Colonic mucosa (tissue), 4 donors: ENCODE results near the gene TRIM44. TPM values are rescaled to one million over a fixed set of nuclear protein-coding genes. Genes with fewer than 3 reads are reported as not detected.
A peak's percentile ranks its signal among the peaks of the same experiment; 100 is the strongest.

Source experiments
- DNase-seq: peaks from one replicate; pipeline ENCODE4 v3.0.0-alpha.2; 2020
- H3K27ac ChIP-seq: fragments of 200-600 bp; one replicate; pipeline ENCODE4 v1.8.0; 2021
- H3K27me3 ChIP-seq: fragments of 200-600 bp; one replicate; pipeline ENCODE4 v1.8.0; 2021
- H3K36me3 ChIP-seq: fragments of 200-600 bp; one replicate; pipeline ENCODE4 v1.8.0; 2021
- H3K4me1 ChIP-seq: fragments of 200-600 bp; one replicate; pipeline ENCODE4 v1.8.0; 2021; ENCODE audit warnings: mild to moderate bottlenecking
- H3K4me3 ChIP-seq: fragments of 200-600 bp; one replicate; pipeline ENCODE4 v1.8.0; 2021
- H3K9ac ChIP-seq, 2 donors: one replicate each; pipeline ENCODE4 v1.7.0; 2013; ENCODE audit warnings: control low read depth in 2 of 2, low read depth in 2 of 2, low read length in 2 of 2
- H3K9me3 ChIP-seq: fragments of 200-600 bp; one replicate; pipeline ENCODE4 v1.8.0; 2021
- intact Hi-C: fragments of 100-400 bp; cut with DNase I; formaldehyde crosslinking; loops from one replicate; pipeline ENCODE4 v1.14.1; 2022
- total RNA-seq, 2 donors: library from RNA; stranded (reverse); fragmentation: NEBNext Ultra II Directional in 1 of 2; extraction: Animal tissue kit (Norgen Biotek cat#: 25700) in 1 of 2; gene quantifications; one replicate each; pipeline ENCODE4 v1.2.1, GENCODE V29; 2021
- TF ChIP-seq, protein P1 (sequence below): fragments of 200-600 bp; IDR thresholded peaks from one replicate; pipeline ENCODE4 v1.8.0; 2022; ENCODE audit warnings: antibody characterized with exemption, mild to moderate bottlenecking
- donor health status: healthy.
- donor health status: DM: no; HTN: no; CAD: no.
- donor health status: DM: no; HTN: no; CAD: no.

TRIM44 gene
- total RNA-seq, 2 donors from 2014 or later: 38.8 to 47.0 TPM

DNA sequence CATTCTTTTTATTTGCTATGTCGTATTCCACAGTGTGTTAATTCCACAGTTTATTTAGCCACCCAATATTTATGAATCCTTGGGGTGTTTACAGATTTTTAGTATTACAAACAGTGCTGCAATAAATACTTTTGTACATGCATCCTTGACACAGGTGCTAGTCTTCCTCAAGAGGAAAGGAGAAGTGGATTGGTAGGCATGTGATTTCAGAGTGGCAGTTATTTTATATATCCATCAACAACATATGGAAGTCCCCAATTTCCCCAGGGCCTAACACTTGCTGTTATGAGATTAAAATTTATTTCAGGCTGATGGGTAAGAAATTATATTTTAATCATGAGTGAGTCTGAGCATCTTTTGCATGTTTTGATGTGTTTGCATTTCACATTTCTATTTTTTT, 17.9 kb downstream of the TRIM44 start:
- no peak for DNase-seq
- Histone ChIP-seq H3K4me3 (no peak overlapping the region), H3K36me3 (no peaks in the 10 kb centered on the region), H3K4me1 (peaks cover 12% of the 10 kb centered on the region), H3K9me3 (no peaks in the 10 kb centered on the region), H3K27ac (no peak overlapping the region), H3K27me3 (no peaks in the 10 kb centered on the region), H3K9ac (no peak overlapping the region)
- TF ChIP-seq, protein P1, sequence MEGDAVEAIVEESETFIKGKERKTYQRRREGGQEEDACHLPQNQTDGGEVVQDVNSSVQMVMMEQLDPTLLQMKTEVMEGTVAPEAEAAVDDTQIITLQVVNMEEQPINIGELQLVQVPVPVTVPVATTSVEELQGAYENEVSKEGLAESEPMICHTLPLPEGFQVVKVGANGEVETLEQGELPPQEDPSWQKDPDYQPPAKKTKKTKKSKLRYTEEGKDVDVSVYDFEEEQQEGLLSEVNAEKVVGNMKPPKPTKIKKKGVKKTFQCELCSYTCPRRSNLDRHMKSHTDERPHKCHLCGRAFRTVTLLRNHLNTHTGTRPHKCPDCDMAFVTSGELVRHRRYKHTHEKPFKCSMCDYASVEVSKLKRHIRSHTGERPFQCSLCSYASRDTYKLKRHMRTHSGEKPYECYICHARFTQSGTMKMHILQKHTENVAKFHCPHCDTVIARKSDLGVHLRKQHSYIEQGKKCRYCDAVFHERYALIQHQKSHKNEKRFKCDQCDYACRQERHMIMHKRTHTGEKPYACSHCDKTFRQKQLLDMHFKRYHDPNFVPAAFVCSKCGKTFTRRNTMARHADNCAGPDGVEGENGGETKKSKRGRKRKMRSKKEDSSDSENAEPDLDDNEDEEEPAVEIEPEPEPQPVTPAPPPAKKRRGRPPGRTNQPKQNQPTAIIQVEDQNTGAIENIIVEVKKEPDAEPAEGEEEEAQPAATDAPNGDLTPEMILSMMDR: no peak
- intact Hi-C loops: no loop called here

- Histone ChIP-seq H3K4me3 (no peak overlapping the region), H3K27me3 (no peaks in the 10 kb centered on the region), H3K36me3 (no peaks in the 10 kb centered on the region), H3K9me3 (no peaks in the 10 kb centered on the region), H3K9ac (no peak overlapping the region), H3K27ac (no peak overlapping the region), H3K4me1 (peaks cover 12% of the 10 kb centered on the region)
- TF ChIP-seq, protein P1: no peak
- intact Hi-C loops: no loop called here
- no peak for DNase-seq
Observed at GRCh38 chr11:35681163-35681767, 18.7 kb downstream of the TRIM44 start.

DNA sequence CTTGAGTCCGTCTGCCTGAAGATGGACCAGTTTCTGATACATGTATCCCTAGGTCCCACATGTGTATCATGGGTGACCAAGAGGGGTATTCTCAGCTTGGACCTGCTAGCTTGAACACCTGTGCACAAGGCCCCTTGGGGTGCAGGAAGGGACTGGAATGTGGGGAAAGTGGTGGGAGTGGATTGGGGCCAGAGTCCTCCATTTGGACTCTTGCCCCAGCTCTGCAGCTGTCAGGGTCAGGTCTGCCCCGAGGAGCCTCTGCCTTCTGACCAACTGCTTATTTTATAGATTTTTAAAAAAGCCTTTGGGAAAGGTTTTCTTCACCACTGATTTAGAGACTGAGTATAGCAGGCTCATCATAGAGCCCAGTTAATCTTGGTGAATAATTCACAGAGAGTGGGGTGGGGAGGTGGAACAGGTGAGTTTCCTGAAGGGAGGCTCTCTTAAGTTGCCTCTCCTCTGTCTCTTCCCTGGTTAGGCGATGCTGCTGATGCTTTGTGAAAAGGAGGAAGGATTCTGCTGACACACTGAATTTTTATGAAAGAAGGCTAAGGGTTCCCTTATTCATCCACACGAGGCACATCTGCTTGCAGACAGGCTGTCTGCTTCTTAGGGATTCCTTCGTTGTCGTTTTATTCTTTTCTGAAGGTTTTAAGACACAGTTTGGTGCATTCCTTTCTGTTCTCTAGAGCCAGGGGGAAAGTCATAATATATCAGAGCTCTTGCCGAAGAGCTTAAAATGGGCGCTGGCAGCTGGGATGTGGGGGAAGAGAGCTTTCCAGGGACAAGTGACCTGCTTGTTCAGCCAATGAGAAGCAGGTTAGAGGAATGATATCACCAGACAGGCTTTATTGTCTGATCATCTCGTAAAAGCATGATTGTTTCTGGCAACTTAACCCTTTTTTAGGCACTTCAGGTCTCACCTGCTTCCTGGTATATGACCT, 19.9 kb downstream of the TRIM44 start:
- peak overlapping the region; percentile 26 for H3K27ac ChIP-seq
- H3K9me3 ChIP-seq: no peaks in the 10 kb centered on the region
- no peaks in the 10 kb centered on the region for H3K36me3 ChIP-seq
- peaks cover 12% of the 10 kb centered on the region for H3K4me1 ChIP-seq
- DNase-seq: peak; percentile 52
- peak overlapping the region in 1 of 2 donors; percentile 37 for H3K9ac ChIP-seq
- intact Hi-C loops: no loop called here
- TF ChIP-seq, protein P1: no peak
- no peaks in the 10 kb centered on the region for H3K27me3 ChIP-seq
- peak overlapping the region; percentile 18 for H3K4me3 ChIP-seq

DNA sequence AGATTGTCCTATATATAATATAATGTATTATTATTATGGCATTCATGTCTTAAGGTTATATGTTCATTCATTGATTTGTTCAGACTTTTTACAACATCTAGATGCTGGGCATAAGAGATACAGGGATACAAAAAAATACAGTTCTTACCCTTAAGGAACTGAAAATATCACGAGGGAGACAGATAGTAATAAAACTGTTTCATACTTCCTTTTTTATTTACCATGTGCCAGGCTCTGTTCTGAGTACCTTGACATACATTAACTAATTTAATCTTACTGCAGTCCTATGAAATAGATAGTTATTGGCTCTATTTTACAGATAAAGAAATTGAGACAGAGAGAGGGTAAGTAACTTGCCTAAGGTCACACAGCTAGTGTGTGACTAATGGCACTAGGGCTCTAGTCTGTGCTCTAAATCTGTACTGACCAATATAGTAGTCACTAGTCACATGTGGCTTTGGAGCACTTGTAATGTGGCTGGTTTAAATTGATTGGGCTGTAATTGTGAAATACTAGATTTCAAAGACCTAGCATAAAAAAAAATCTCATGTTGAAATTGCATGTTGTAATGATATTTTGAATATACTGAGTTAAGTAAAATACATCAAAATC, 21.3 kb downstream of the TRIM44 start:
- H3K9me3 ChIP-seq: no peaks in the 10 kb centered on the region
- H3K27me3 ChIP-seq: no peaks in the 10 kb centered on the region
- peaks cover 12% of the 10 kb centered on the region for H3K4me1 ChIP-seq
- intact Hi-C loops: no loop called here
- no peak for DNase-seq
- H3K27ac ChIP-seq: no peak overlapping the region
- no peak overlapping the region for H3K9ac ChIP-seq
- no peaks in the 10 kb centered on the region for H3K36me3 ChIP-seq
- TF ChIP-seq, protein P1: no peak
- H3K4me3 ChIP-seq: no peak overlapping the region

DNA sequence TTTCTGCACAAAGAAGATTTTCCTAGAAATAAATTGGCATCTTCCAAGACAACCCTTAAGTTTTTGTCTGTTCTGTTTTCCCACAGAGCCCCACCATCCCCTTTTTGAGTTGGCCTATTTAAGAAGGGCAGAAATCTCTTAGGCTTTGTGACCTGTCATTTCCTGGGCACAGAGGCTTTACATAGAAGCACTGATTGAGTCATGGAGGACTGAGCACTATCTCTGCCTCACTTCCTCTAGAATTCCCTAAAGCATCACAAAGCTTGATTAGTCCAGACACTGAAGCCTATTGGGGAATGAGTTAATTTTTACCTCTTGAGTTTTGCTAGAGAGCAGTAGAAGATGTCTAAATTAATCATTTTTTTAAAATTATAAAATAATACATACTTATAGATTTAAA, 25.4 kb downstream of the TRIM44 start:
- no peak overlapping the region for H3K9ac ChIP-seq
- H3K9me3 ChIP-seq: no peaks in the 10 kb centered on the region
- H3K27me3 ChIP-seq: no peaks in the 10 kb centered on the region
- H3K4me3 ChIP-seq: no peak overlapping the region
- no peak overlapping the region for H3K27ac ChIP-seq
- no peaks in the 10 kb centered on the region for H3K36me3 ChIP-seq
- H3K4me1 ChIP-seq: peaks cover 5% of the 10 kb centered on the region
- intact Hi-C loops: no loop called here
- TF ChIP-seq, protein P1: no peak
- no peak for DNase-seq
